GM23338 (cell line): ENCODE measurements around the gene GRID2. TPM values are rescaled to one million over a fixed set of nuclear protein-coding genes. Genes with fewer than 3 reads are reported as not detected.

Experiments
- ATAC-seq: fragments of 200-7000 bp; cut with Tn5 transposase; 3 replicates; pipeline ENCODE4 v1.9.1; 2020
- DNase-seq: peaks from one replicate; pipeline ENCODE4 v3.0.0-alpha.2; 2015; ENCODE audit warnings: low spot score
- H2AFZ ChIP-seq: fragments of 200-600 bp; sonication (generic); 2 replicates; pipeline ENCODE4 v1.8.0; 2016; ENCODE audit warnings: antibody characterized with exemption, mild to moderate bottlenecking, moderate library complexity
- H3F3A ChIP-seq: fragments of 200-600 bp; sonication (generic); replicated peaks from 2 replicates; pipeline ENCODE4 v1.8.0; 2017; ENCODE audit warnings: antibody characterized with exemption, mixed run types, low read depth
- H3K27ac ChIP-seq: fragments of 200-600 bp; sonication (generic); 2 replicates; pipeline ENCODE4 v1.6.1; 2016; ENCODE audit warnings: low read depth
- H3K27me3 ChIP-seq: fragments of 200-600 bp; sonication (generic); 2 replicates; pipeline ENCODE4 v1.8.0; 2016; ENCODE audit warnings: mild to moderate bottlenecking, mixed run types, moderate library complexity; ENCODE audit not compliant: insufficient read depth
- H3K36me3 ChIP-seq: fragments of 200-600 bp; sonication (generic); 2 replicates; pipeline ENCODE4 v1.8.0; 2016; ENCODE audit warnings: mild to moderate bottlenecking; ENCODE audit not compliant: insufficient read depth
- H3K4me1 ChIP-seq: fragments of 200-600 bp; sonication (generic); 2 replicates; pipeline ENCODE4 v1.8.0; 2016; ENCODE audit warnings: mild to moderate bottlenecking, moderate library complexity; ENCODE audit not compliant: insufficient read depth
- H3K4me2 ChIP-seq: fragments of 200-600 bp; sonication (generic); 2 replicates; pipeline ENCODE4 v1.7.1; 2017; ENCODE audit warnings: mixed run types
- H3K4me3 ChIP-seq: fragments of 200-600 bp; sonication (generic); 2 replicates; pipeline ENCODE4 v1.6.1; 2016; ENCODE audit warnings: mixed run types
- H3K79me2 ChIP-seq: fragments of 200-600 bp; sonication (generic); replicated peaks from 2 replicates; pipeline ENCODE4 v1.8.0; 2017; ENCODE audit warnings: mild to moderate bottlenecking; ENCODE audit not compliant: insufficient read depth
- H3K9me2 ChIP-seq: fragments of 200-600 bp; sonication (generic); 2 replicates; pipeline ENCODE4 v1.8.0; 2017; ENCODE audit not compliant: insufficient read depth
- H4K20me1 ChIP-seq: fragments of 200-600 bp; sonication (generic); replicated peaks from 2 replicates; pipeline ENCODE4 v1.8.0; 2017; ENCODE audit warnings: mild to moderate bottlenecking; ENCODE audit not compliant: insufficient read depth
- H3K27ac Mint-ChIP-seq: 2 replicates; pipeline ENCODE4 v1.8.0; 2020; ENCODE audit warnings: inconsistent platforms, mild to moderate bottlenecking, moderate library complexity, mixed read lengths
- H3K27me3 Mint-ChIP-seq: 3 replicates; pipeline ENCODE4 v1.8.0; 2022; ENCODE audit warnings: low read depth, mild to moderate bottlenecking, moderate library complexity, mixed read lengths, inconsistent platforms; ENCODE audit not compliant: insufficient read depth, poor library complexity
- H3K36me3 Mint-ChIP-seq: 3 replicates; pipeline ENCODE4 v1.8.0; 2021; ENCODE audit warnings: low read depth, mild to moderate bottlenecking, inconsistent platforms, moderate library complexity, mixed read lengths
- H3K4me1 Mint-ChIP-seq: 3 replicates; pipeline ENCODE4 v1.8.0; 2020; ENCODE audit warnings: mild to moderate bottlenecking, inconsistent platforms, mixed read lengths
- H3K4me3 Mint-ChIP-seq: 3 replicates; pipeline ENCODE4 v1.8.0; 2021; ENCODE audit warnings: moderate library complexity, mild to moderate bottlenecking, inconsistent platforms, mixed read lengths
- H3K9me3 Mint-ChIP-seq: 3 replicates; pipeline ENCODE4 v1.8.0; 2020; ENCODE audit warnings: moderate library complexity, mild to moderate bottlenecking, inconsistent platforms, mixed read lengths
- CTCF ChIP-seq, 2 experiments: fragments of 200-600 bp in 1 of 2; sonication (generic) in 1 of 2; conservative IDR thresholded peaks; 2 replicates each; pipeline versions ENCODE4 v1.5.1 to v1.6.1; 2016 to 2017; ENCODE audit warnings: antibody characterized with exemption in 2 of 2, low read depth in 2 of 2, mild to moderate bottlenecking in 2 of 2, moderate library complexity in 1 of 2
- EZH2 ChIP-seq: fragments of 200-600 bp; sonication (generic); IDR thresholded peaks from one replicate; pipeline ENCODE4 v1.8.0; 2017; ENCODE audit warnings: antibody characterized with exemption, mild to moderate bottlenecking, low read depth; ENCODE audit not compliant: unreplicated experiment
- POLR2AphosphoS5 ChIP-seq: IDR thresholded peaks from 2 replicates; pipeline ENCODE4 v1.6.1; 2016; ENCODE audit warnings: antibody characterized with exemption, low read depth
- ZNF331 ChIP-seq: fragments of 250-450 bp; sonication (Bioruptor Pico); IDR thresholded peaks from 2 replicates; pipeline ENCODE4 v1.5.0; 2020; ENCODE audit warnings: low read depth, mild to moderate bottlenecking, moderate library complexity
- ZNF462 ChIP-seq: fragments of 250-450 bp; sonication (Bioruptor Pico); IDR thresholded peaks from 2 replicates; pipeline ENCODE4 v1.5.0; 2020; ENCODE audit warnings: mild to moderate bottlenecking, moderate library complexity
- polyA plus RNA-seq: library from polyadenylated mRNA; unstranded; fragments of >200 nt; fragmentation: Nextera tagmentation; extraction: Ambion mirVana; gene quantifications from 2 replicates; pipeline ENCODE4 v1.2.1, GENCODE V29; 2016
- total RNA-seq: library from RNA; depleted of rRNA; stranded (reverse); fragments of >200 nt; shearing (Covaris generic); gene quantifications from 2 replicates; pipeline ENCODE4 v1.2.3, GENCODE V29; 2014

Gene GRID2
- total and polyA plus RNA-seq, 2 experiments from 2014 or later = 19.9 to 65.4 TPM

- no peak overlapping the region for H3K4me3 ChIP-seq
- TF ChIP-seq POLR2AphosphoS5 = no peak
- TF ChIP-seq ZNF462 (CRISPR knock-in tag) = no peak
- TF ChIP-seq ZNF331 = no peak
- no peak for ATAC-seq
Measured at GRCh38 chr4:92599044-92599443, 295.3 kb downstream of the GRID2 start.

GRCh38 chr4:92600638-92601037 is 296.9 kb downstream of the GRID2 start:
- no peaks in the 10 kb centered on the region for H3K9me2 ChIP-seq
- Mint-ChIP-seq H3K27ac (peak overlapping the region; percentile 79), H3K4me3 (no peak overlapping the region), H3K36me3 (peaks cover 58% of the 10 kb centered on the region), H3K27me3 (peaks cover 3% of the 10 kb centered on the region), H3K9me3 (no peaks in the 10 kb centered on the region), H3K4me1 (peaks cover 11% of the 10 kb centered on the region)
- H3K79me2 ChIP-seq = 0 out of 2 replicates have a peak, but pooled peaks cover 5% of the 10 kb centered on the region
- DNase-seq (peak; percentile 74), ATAC-seq (peak; percentile 94)
- no peak overlapping the region for H3K4me2 ChIP-seq
- peak overlapping the region; percentile 46; the same call in 1 of the 2 replicates for H3K27ac ChIP-seq
- no peaks in the 10 kb centered on the region for H3K4me1 ChIP-seq
- H3K36me3 ChIP-seq = no peaks in the 10 kb centered on the region; the same call in 1 of the 2 replicates
- no peaks in the 10 kb centered on the region for H3F3A ChIP-seq
- no peak overlapping the region for H2AFZ ChIP-seq
- no peaks in the 10 kb centered on the region; the same call in 1 of the 2 replicates for H4K20me1 ChIP-seq
- H3K4me3 ChIP-seq = no peak overlapping the region
- TF ChIP-seq EZH2 = no peak
- TF ChIP-seq CTCF (conservative IDR thresholded peaks at IDR 0.05; ENCODE audit: low read depth in 2 of 2) = peak; percentile 38 to 77
- H3K27me3 ChIP-seq = no peaks in the 10 kb centered on the region

More at GRCh38 chr4:92599044-92599443, 295.3 kb downstream of the GRID2 start:
- Histone ChIP-seq H4K20me1 (no peaks in the 10 kb centered on the region; the same call in 1 of the 2 replicates), H2AFZ (no peak overlapping the region), H3K36me3 (no peaks in the 10 kb centered on the region; the same call in 1 of the 2 replicates), H3K79me2 (0 out of 2 replicates have a peak, but pooled peaks cover 5% of the 10 kb centered on the region), H3K9me2 (no peaks in the 10 kb centered on the region), H3K4me2 (no peak overlapping the region), H3K27me3 (no peaks in the 10 kb centered on the region), H3K4me1 (no peaks in the 10 kb centered on the region; the same call in 1 of the 2 replicates), H3F3A (no peaks in the 10 kb centered on the region), H3K27ac (peak overlapping the region; percentile 21; the same call in 1 of the 2 replicates)
- Mint-ChIP-seq H3K27me3 (peaks cover 3% of the 10 kb centered on the region), H3K27ac (peak overlapping the region; percentile 85), H3K36me3 (peaks cover 58% of the 10 kb centered on the region), H3K4me3 (no peak overlapping the region), H3K4me1 (peaks cover 11% of the 10 kb centered on the region), H3K9me3 (no peaks in the 10 kb centered on the region)
- no peak for DNase-seq
